IMR-90 (cell line): ENCODE results near the gene HSFX1. TPM values are rescaled to one million over a fixed set of nuclear protein-coding genes. Genes with fewer than 3 reads are reported as not detected.

Experiments
- ATAC-seq: fragments of 200-7000 bp; cut with Tn5 transposase; 2 replicates; pipeline ENCODE4 v1.9.1; 2020; ENCODE audit warnings: low read depth, mild to moderate bottlenecking, moderate library complexity
- BruUV-seq: library from RNA; stranded (reverse); fragments of 400-500 nt; replicated peaks from 2 replicates; lab custom pipeline; 2021; lab: Mats Ljungman, UMichigan
- CTCF ChIA-PET: fragments of 300-600 bp; formaldehyde crosslinking; extraction: SDS; loops from one replicate; lab custom pipeline; 2021; ENCODE audit warnings: antibody characterized with exemption; lab: Yijun Ruan, JAX
- POLR2A ChIA-PET: fragments of 300-600 bp; sonication (Branson Sonifier 250); formaldehyde crosslinking; loops from one replicate; lab custom pipeline; 2022; ENCODE audit warnings: antibody characterized with exemption; ENCODE audit not compliant: unreplicated experiment; lab: Charles Lee
- DNase-seq: peaks from one replicate; pipeline ENCODE4 v3.0.0; 2013
- H2AFZ ChIP-seq: replicated peaks from 2 replicates; pipeline ENCODE3; 2013; ENCODE audit warnings: low read length, mild to moderate bottlenecking; ENCODE audit not compliant: poor library complexity
- H2AK5ac ChIP-seq: 2 replicates; pipeline ENCODE4 v1.6.1; 2013; ENCODE audit warnings: low read depth, low read length, inconsistent platforms
- H2AK9ac ChIP-seq: replicated peaks from 2 replicates; pipeline ENCODE3; 2013; ENCODE audit warnings: mild to moderate bottlenecking, low read depth, low read length, moderate library complexity; ENCODE audit not compliant: poor library complexity
- H2BK120ac ChIP-seq: 2 replicates; pipeline ENCODE4 v1.6.1; 2013; ENCODE audit warnings: low read depth, low read length, inconsistent platforms
- H2BK15ac ChIP-seq: 3 replicates; pipeline ENCODE4 v1.6.1; 2013; ENCODE audit warnings: low read depth, low read length, inconsistent platforms
- H2BK20ac ChIP-seq: 2 replicates; pipeline ENCODE4 v1.6.1; 2013; ENCODE audit warnings: low read depth, mild to moderate bottlenecking, inconsistent platforms, low read length, moderate library complexity
- H2BK5ac ChIP-seq: 2 replicates; pipeline ENCODE4 v1.6.1; 2013; ENCODE audit warnings: mild to moderate bottlenecking, low read depth, low read length, inconsistent platforms; ENCODE audit not compliant: poor library complexity, severe bottlenecking
- H3K14ac ChIP-seq: replicated peaks from 2 replicates; pipeline ENCODE4 v1.6.1; 2013; ENCODE audit warnings: low read depth, low read length, inconsistent platforms
- H3K18ac ChIP-seq: 2 replicates; pipeline ENCODE4 v1.6.1; 2013; ENCODE audit warnings: low read depth, low read length, control low read depth
- H3K23ac ChIP-seq: 2 replicates; pipeline ENCODE4 v1.6.1; 2013; ENCODE audit warnings: low read depth, low read length, inconsistent platforms
- H3K27ac ChIP-seq: 2 replicates; pipeline ENCODE4 v1.5.1; 2013; ENCODE audit warnings: mild to moderate bottlenecking, control low read depth, low read length; ENCODE audit not compliant: insufficient read depth
- H3K27me3 ChIP-seq: 2 replicates; pipeline ENCODE4 v1.6.1; 2013; ENCODE audit warnings: low read length; ENCODE audit not compliant: control insufficient read depth, insufficient read depth
- H3K36me3 ChIP-seq: 2 replicates; pipeline ENCODE4 v1.6.1; 2013; ENCODE audit warnings: low read length, mixed read lengths; ENCODE audit not compliant: control insufficient read depth, insufficient read depth
- H3K4ac ChIP-seq: 2 replicates; pipeline ENCODE4 v1.6.1; 2013; ENCODE audit warnings: low read depth, low read length, inconsistent platforms
- H3K4me1 ChIP-seq: 2 replicates; pipeline ENCODE4 v1.6.1; 2013; ENCODE audit warnings: low read length, mixed read lengths; ENCODE audit not compliant: control insufficient read depth, insufficient read depth
- H3K4me2 ChIP-seq: 2 replicates; pipeline ENCODE4 v1.6.1; 2013; ENCODE audit warnings: low read depth, mild to moderate bottlenecking, control low read depth, low read length, moderate library complexity
- H3K4me3 ChIP-seq: 2 replicates; pipeline ENCODE4 v1.5.1; 2013; ENCODE audit warnings: low read depth, mild to moderate bottlenecking, control low read depth, low read length, moderate library complexity; ENCODE audit not compliant: insufficient read depth
- H3K56ac ChIP-seq: 2 replicates; pipeline ENCODE4 v1.6.1; 2013; ENCODE audit warnings: low read length, inconsistent platforms; ENCODE audit not compliant: insufficient read depth; ENCODE audit errors: extremely low read depth
- H3K79me1 ChIP-seq, 2 experiments: 2 replicates each; pipeline ENCODE4 v1.6.1; 2013; ENCODE audit warnings: low read length in 2 of 2, inconsistent platforms in 1 of 2, low read depth in 1 of 2
- H3K9ac ChIP-seq: 2 replicates; pipeline ENCODE4 v1.6.1; 2013; ENCODE audit warnings: low read depth, low read length, control low read depth
- H3K9me1 ChIP-seq: 2 replicates; pipeline ENCODE4 v1.6.1; 2013; ENCODE audit warnings: low read length, inconsistent platforms; ENCODE audit not compliant: insufficient read depth
- H3K9me3 ChIP-seq: 2 replicates; pipeline ENCODE4 v1.6.1; 2013; ENCODE audit warnings: low read length; ENCODE audit not compliant: control insufficient read depth, insufficient read depth
- H4K20me1 ChIP-seq: 2 replicates; pipeline ENCODE4 v1.6.1; 2013; ENCODE audit warnings: low read length, inconsistent platforms; ENCODE audit not compliant: insufficient read depth
- H4K5ac ChIP-seq: 2 replicates; pipeline ENCODE4 v1.6.1; 2013; ENCODE audit warnings: mild to moderate bottlenecking, low read depth, low read length, control low read depth
- H4K8ac ChIP-seq, 2 experiments: 2 replicates each; pipeline ENCODE4 v1.6.1; 2013; ENCODE audit warnings: low read depth in 2 of 2, low read length in 2 of 2, control low read depth in 1 of 2, inconsistent platforms in 1 of 2
- H4K91ac ChIP-seq: 2 replicates; pipeline ENCODE4 v1.6.1; 2013; ENCODE audit warnings: low read depth, low read length, inconsistent platforms; ENCODE audit not compliant: insufficient read depth
- CEBPB ChIP-seq: IDR thresholded peaks from 2 replicates; pipeline ENCODE4 v1.6.1; 2012; ENCODE audit warnings: low read depth, low read length, improper control_type of control experiment
- CHD1 ChIP-seq: IDR thresholded peaks from 2 replicates; pipeline ENCODE4 v1.6.1; 2012; ENCODE audit warnings: low read depth, low read length, improper control_type of control experiment
- CTCF ChIP-seq: conservative IDR thresholded peaks from 2 replicates; pipeline ENCODE4 v1.5.1; 2012; ENCODE audit warnings: mild to moderate bottlenecking, low read depth, low read length, improper control_type of control experiment
- ELK1 ChIP-seq: fragments of 150-350 bp; IDR thresholded peaks from 2 replicates; pipeline ENCODE4 v1.6.1; 2016; ENCODE audit warnings: low read depth, mild to moderate bottlenecking, low read length, moderate library complexity, borderline replicate concordance
- FOS ChIP-seq: fragments of 150-350 bp; IDR thresholded peaks from 2 replicates; pipeline ENCODE4 v1.6.1; 2016; ENCODE audit warnings: low read depth, low read length
- MAZ ChIP-seq: IDR thresholded peaks from 2 replicates; pipeline ENCODE4 v1.6.1; 2012; ENCODE audit warnings: low read depth, mild to moderate bottlenecking, low read length, improper control_type of control experiment, moderate library complexity, borderline replicate concordance
- MXI1 ChIP-seq: IDR thresholded peaks from 2 replicates; pipeline ENCODE4 v1.6.1; 2012; ENCODE audit warnings: low read depth, mild to moderate bottlenecking, low read length, moderate library complexity, borderline replicate concordance
- RAD21 ChIP-seq: IDR thresholded peaks from 2 replicates; pipeline ENCODE4 v1.6.1; 2012; ENCODE audit warnings: low read length, improper control_type of control experiment
- RCOR1 ChIP-seq: IDR thresholded peaks from 2 replicates; pipeline ENCODE4 v1.6.1; 2012; ENCODE audit warnings: mild to moderate bottlenecking, low read length, improper control_type of control experiment; ENCODE audit not compliant: insufficient replicate concordance
- RFX5 ChIP-seq: IDR thresholded peaks from 2 replicates; pipeline ENCODE4 v1.8.0; 2012; ENCODE audit warnings: low read depth, mild to moderate bottlenecking, low read length, moderate library complexity
- USF2 ChIP-seq: fragments of 150-350 bp; IDR thresholded peaks from 2 replicates; pipeline ENCODE4 v1.6.1; 2017; ENCODE audit warnings: mild to moderate bottlenecking, antibody characterized with exemption, low read length, low read depth
- WGBS, 2 experiments: methylation state at CpG; one replicate each; pipeline versions ENCODE4 v1.1.5 to v1.1.7; 2013; ENCODE audit warnings: missing lambda C conversion rate in 2 of 2; ENCODE audit not compliant: insufficient read length in 1 of 2; ENCODE audit errors: extremely low coverage in 2 of 2; 5-methylcytosine and 5-hydroxymethylcytosine counted together
- dilution Hi-C: fragments of 300-500 bp; cut with HindIII; formaldehyde crosslinking; loops from one replicate; pipeline ENCODE4 v1.14.3; 2018; ENCODE audit warnings: low sequenced_read_pairs; ENCODE audit not compliant: unreplicated experiment
- in situ Hi-C: fragments of 300-500 bp; cut with MboI; formaldehyde crosslinking; loops from 3 replicates; pipeline ENCODE4 v1.14.3; 2019; ENCODE audit warnings: low sequenced_read_pairs, inconsistent platforms, mixed read lengths
- intact Hi-C: fragments of 100-400 bp; cut with micrococcal nuclease; formaldehyde crosslinking; loops from 2 replicates; pipeline ENCODE4 v1.10.0; 2022
- polyA plus RNA-seq, 3 experiments: library from polyadenylated mRNA; depleted of rRNA; stranded (reverse); fragments of >200 nt; gene quantifications; 2 replicates each; pipeline ENCODE4 v1.2.3, GENCODE V29; 2012; ENCODE audit warnings: low replicate concordance in 1 of 3
- total RNA-seq: library from RNA; depleted of rRNA; stranded (reverse); fragments of >200 nt; gene quantifications from 2 replicates; pipeline ENCODE4 v1.2.3, GENCODE V29; 2012

The HSFX1 gene
- total and polyA plus RNA-seq, 2 of the 4 experiments (the other 2 are of a cell fraction), result 0.18 to 0.36 TPM

- no peak overlapping the region for H3K27ac ChIP-seq
- H2BK5ac ChIP-seq, result no peak overlapping the region
- no peak overlapping the region for H3K9ac ChIP-seq
- intact Hi-C loops, result no loop called here
- no peaks in the 10 kb centered on the region for H3K79me1 ChIP-seq
- no peak overlapping the region for H3K4ac ChIP-seq
- no peak overlapping the region for H2BK15ac ChIP-seq
- H3K9me1 ChIP-seq, result no peaks in the 10 kb centered on the region
- no peaks in the 10 kb centered on the region for H4K20me1 ChIP-seq
- ChIA-PET POLR2A (no interaction called here), CTCF (no interaction called here)
- no peaks in the 10 kb centered on the region for H3K36me3 ChIP-seq
- H3K9me3 ChIP-seq, result no peaks in the 10 kb centered on the region
- no peak for TF ChIP-seq CEBPB
- TF ChIP-seq RCOR1, result no peak
- no peak for TF ChIP-seq MAZ
- TF ChIP-seq ELK1, result no peak
- TF ChIP-seq RAD21, result no peak
- no peak for TF ChIP-seq MXI1
- TF ChIP-seq CTCF, result no peak
- TF ChIP-seq FOS, result no peak
- no peak for TF ChIP-seq USF2
- no peak for TF ChIP-seq CHD1
- TF ChIP-seq RFX5, result no peak
- no peak overlapping the region for H3K4me3 ChIP-seq
- no peak overlapping the region for H2AK9ac ChIP-seq
- BruUV-seq, result no TSS peak
- no peak overlapping the region for H2AK5ac ChIP-seq
- H4K5ac ChIP-seq, result no peak overlapping the region
- H2AFZ ChIP-seq, result no peak overlapping the region
- dilution Hi-C loops, result no loop called here
- H4K8ac ChIP-seq, result no peak overlapping the region
- H4K91ac ChIP-seq, result no peak overlapping the region
- no peak overlapping the region for H2BK20ac ChIP-seq
- H3K4me2 ChIP-seq, result no peak overlapping the region
- WGBS, 2 experiments, result no CpG with 5 or more reads among the region's 1 CpG
- no peaks in the 10 kb centered on the region for H3K4me1 ChIP-seq
- H3K23ac ChIP-seq, result no peak overlapping the region
- H2BK120ac ChIP-seq, result no peak overlapping the region
- no peak for ATAC-seq
- DNase-seq, result no peak
- no peak overlapping the region for H3K18ac ChIP-seq
- no peak overlapping the region for H3K56ac ChIP-seq
- H3K27me3 ChIP-seq, result no peaks in the 10 kb centered on the region; the same call in 1 of the 2 replicates
- no peak overlapping the region for H3K14ac ChIP-seq
- in situ Hi-C loops, result no loop called here
Observed at GRCh38 chrX:149818652-149819051, 44.8 kb downstream of the HSFX1 start.
